GM21737 (cell line): ENCODE results near the gene IFNAR1.
A peak's percentile ranks its signal among the peaks of the same experiment; 100 is the strongest.
"Not testable (repeated sequence)": the region's sequence is repeated elsewhere in the genome, so short reads cannot be mapped to it uniquely, and the experiment has no call there.

ENCODE experiments used
- ATAC-seq: cut with Tn5 transposase; IDR thresholded peaks from one replicate; pipeline ENCODE4 v1.9.1; 2021; ENCODE audit warnings: mild to moderate bottlenecking, moderate library complexity; ENCODE audit not compliant: unreplicated experiment

Gene IFNAR1

DNA sequence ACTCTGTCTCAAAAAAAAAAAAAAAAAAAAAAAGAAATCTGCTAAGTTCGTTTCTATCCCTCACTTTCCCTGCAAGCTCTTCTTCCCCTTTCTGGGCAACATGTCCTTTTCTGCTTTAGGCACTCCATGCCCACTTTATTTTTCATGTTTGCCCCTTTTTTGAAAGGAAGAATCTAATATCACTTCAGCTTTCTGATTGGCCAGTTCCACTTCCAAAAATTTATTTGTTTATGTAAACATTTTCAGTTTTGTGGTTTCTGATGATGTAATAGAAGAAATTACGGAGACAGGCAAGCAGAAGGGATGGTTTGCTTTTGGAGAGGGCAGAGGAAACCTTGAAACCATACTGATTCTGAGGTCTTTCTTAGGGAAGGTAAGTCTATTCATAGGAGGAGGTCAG is 15.1 kb downstream of the IFNAR1 start:
- no peak for ATAC-seq

- no peak for ATAC-seq
Observed at GRCh38 chr21:33345751-33346238, 21.0 kb downstream of the IFNAR1 start.

DNA sequence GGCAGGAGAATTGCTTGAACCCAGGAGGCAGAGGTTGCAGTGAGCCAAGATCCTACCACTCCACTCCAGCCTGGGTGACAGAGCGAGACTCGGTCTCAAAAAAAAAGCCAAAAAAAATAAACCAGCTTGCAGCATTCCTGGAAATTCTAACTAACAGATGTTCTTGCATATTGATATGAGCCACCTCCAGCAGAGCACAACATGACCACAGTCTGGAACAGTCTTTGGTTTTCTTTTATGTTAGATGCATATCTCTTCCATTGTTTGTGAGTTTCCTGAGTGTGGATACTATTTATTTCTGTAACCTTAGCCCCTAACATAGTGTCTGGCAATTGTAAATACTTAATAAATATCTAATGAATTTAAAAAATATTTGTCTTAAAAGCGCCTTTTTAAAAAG is 23.9 kb downstream of the IFNAR1 start:
- no peak for ATAC-seq

DNA sequence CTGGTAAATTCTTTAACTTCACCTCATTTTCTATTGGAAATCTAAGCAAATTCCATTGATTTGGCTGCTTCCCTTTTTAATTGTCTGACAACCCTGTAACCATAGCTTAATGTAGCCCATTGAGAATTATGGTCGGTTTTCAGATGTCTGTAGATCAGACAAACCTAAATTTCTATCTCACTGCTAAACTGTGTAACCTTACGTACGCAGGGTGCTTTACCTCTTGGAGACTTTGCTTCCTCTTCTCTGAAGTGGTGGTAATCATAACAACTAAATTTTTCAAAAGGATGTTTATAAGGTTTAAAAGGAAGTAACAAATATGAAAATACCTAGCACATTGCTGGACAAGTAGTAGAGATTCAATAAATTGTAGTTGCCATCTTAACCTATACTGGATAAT is 25.9 kb downstream of the IFNAR1 start:
- no peak for ATAC-seq

DNA sequence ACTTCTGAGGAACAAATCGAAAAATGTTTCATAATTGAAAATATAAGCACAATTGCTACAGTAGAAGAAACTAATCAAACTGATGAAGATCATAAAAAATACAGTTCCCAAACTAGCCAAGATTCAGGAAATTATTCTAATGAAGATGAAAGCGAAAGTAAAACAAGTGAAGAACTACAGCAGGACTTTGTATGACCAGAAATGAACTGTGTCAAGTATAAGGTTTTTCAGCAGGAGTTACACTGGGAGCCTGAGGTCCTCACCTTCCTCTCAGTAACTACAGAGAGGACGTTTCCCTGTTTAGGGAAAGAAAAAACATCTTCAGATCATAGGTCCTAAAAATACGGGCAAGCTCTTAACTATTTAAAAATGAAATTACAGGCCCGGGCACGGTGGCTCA is 30.6 kb downstream of the IFNAR1 start:
- ATAC-seq: no peak

DNA sequence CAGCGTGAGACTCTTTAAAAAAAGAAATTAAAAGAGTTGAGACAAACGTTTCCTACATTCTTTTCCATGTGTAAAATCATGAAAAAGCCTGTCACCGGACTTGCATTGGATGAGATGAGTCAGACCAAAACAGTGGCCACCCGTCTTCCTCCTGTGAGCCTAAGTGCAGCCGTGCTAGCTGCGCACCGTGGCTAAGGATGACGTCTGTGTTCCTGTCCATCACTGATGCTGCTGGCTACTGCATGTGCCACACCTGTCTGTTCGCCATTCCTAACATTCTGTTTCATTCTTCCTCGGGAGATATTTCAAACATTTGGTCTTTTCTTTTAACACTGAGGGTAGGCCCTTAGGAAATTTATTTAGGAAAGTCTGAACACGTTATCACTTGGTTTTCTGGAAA is 31.2 kb downstream of the IFNAR1 start:
- no peak for ATAC-seq

DNA sequence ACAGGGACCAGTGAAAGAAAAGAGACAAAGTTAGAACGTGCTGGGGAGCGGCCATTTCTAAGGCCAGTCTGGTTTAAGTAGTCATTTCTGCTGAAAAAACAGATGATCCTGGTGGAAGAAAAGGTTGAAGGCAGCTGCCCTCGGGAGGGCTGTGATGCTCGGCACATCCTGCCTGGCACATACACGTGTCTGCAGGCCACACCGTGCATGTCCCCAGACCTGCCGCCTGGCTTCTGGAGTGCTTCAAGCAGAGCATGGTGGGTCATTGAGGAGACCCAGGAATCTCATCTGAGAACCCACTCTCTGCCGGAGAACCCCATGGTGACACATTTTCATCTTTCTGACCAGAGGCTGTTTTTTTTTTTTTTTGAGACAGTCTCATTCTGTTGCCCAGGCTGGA is 32.4 kb downstream of the IFNAR1 start:
- no peak for ATAC-seq

GRCh38 chr21:33359446-33359845 is 34.7 kb downstream of the IFNAR1 start:
- no peak for ATAC-seq

GRCh38 chr21:33360281-33360680 is 35.5 kb downstream of the IFNAR1 start:
- no peak for ATAC-seq

GRCh38 chr21:33360881-33361602 is 36.3 kb downstream of the IFNAR1 start:
- ATAC-seq: peak; percentile 77

- peak; percentile 44 for ATAC-seq
Observed at GRCh38 chr21:33362044-33362555, 37.3 kb downstream of the IFNAR1 start.

DNA sequence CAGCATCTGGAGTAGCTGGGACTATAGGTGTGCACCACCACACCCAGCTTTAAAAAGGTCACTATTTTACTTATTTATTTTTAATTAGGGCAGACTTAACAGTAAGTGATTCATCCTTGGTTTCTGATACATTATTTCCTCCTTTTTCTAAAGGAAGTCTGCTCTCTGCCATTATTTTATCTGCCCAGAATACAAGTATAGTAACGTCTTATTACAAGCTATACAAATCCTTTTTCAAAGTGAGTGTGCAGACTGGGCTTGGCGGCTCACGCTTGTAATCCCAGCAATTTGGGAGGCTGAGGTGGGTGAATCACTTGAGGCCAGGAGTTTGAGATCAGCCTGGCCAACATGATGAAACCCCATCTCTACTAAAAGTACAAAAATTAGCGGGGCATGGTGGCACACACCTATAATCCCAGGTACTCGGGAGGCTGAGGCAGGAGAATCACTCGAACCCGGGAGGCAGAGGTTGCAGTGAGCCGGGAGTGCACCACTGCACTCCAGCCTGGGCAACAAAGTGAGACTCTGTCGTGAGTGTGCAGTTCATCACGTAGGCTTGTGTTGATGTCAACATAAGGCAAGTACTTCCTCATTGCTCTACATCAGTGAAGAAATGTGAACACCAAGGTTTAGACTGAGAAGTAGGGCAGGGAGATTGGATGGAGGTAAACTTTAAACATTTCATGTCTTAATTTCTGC is 39.3 kb downstream of the IFNAR1 start:
- not testable (repeated sequence) for ATAC-seq

GRCh38 chr21:33364830-33365229 is 40.1 kb downstream of the IFNAR1 start:
- no peak for ATAC-seq

- no peak for ATAC-seq
Observed at GRCh38 chr21:33367309-33367973, 42.7 kb downstream of the IFNAR1 start.

DNA sequence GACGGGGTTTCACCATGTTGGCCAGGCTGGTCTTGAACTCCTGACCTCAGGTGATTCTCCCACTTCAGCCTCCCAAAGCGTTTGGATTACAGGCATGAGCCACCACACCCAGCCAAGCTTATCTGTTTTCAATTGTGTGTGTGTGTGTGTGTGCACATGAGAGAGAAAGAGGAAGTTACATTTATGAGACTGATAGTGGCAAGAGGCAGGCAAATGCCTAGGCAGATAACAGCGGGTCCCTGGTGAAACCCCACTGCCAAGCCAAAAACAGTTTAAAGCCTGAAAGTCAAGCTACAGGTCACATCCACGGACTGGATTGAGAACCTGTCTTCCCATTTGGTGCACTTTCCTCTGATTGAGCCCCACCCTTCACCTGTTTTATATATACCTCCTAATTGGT is 43.4 kb downstream of the IFNAR1 start:
- no peak for ATAC-seq

GRCh38 chr21:33368576-33368975 is 43.8 kb downstream of the IFNAR1 start:
- no peak for ATAC-seq

GRCh38 chr21:33369586-33369985 is 44.8 kb downstream of the IFNAR1 start:
- ATAC-seq: no peak

DNA sequence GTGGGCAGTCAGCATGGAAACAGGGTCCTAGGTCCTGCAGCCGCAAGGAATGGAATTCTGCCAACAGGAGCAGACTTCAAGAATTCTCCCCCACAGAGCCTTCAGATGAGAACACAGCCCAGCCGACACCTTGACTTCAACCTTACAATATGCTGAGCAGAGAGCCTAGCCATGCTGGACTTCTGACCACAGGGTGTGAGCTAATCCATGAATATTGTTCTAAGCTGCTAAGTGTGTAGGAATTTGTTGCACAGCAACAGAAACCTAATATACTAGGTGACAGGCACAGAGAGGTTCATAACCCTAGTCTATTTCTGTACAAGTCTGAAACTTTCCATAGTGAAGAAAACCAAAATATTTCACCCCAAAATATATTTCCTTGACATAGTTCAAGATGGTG is 45.5 kb downstream of the IFNAR1 start:
- ATAC-seq: no peak

DNA sequence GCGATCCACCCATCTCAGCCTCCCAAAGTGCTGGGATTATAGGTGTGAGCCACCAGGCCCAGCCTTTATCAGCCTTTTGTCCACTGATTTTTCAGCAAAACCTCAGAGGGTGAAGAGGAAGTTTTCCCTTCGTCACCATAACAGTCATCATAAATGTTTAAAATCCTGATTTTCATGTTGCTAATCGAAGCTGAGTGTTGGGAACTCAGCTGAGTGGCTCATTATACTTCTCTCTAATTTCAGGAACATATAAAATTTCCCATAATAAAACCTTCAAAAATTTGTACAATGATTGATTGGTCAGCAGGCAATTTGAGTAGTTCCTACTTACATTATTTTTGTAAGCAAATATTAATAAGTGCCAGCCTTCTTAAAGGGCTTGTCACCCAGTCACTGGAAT is 46.6 kb downstream of the IFNAR1 start:
- ATAC-seq: no peak

DNA sequence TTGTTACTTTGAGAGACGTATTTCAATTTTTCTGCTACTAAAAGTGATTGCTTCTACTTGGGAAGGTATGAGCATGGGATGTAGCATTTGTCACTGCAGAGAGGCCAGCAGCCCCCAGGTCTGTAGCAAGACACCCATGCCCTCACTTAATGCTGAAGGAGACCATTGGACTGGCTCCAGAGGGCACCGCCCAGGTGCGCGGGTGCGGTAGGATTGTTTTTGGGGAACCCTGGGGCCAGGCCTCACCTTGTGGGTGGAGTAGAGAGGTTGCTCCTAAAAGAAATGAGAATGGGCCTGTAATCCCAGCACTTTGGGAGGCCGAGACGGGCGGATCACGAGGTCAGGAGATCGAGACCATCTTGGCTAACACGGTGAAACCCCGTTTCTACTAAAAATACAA is 47.8 kb downstream of the IFNAR1 start:
- no peak for ATAC-seq

DNA sequence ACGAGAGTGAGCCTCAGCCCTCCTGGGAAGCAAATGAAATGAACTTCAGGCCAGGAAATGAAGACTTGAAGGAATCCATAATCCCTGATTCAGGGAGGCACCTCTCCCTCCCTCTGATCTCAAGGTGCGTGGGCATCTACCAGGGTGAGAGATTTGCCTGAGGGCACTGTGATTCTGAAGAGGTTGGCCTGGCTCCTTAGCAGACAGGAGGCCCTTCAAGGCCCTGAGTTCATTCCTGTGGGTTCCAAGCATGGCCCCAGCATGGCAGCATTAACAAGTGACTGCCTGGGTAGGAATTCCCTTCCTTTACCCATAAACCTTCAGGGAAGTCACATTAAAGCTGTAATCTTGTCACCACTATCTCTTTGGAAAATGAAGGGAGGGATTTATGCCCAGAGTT is 48.7 kb downstream of the IFNAR1 start:
- no peak for ATAC-seq

DNA sequence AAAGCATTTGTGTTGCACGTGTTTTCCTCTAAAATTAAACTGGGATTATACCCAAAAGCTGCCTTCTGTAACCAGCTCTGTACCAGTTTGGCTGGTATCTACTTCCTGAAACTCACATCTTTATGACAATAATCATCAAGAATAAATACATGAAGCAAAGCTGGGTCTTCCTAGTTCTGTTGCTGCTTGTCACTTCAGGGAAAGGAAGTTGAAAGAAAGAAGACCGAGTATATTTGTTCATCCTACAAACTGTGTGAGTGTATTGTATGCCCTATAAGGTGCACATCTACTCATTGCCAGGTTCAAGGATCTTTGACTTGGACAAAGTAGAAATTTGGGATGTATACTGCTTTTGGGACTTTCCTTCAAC is 49.3 kb downstream of the IFNAR1 start:
- no peak for ATAC-seq
